Prostate gland (tissue), 2 donors: ENCODE measurements around the gene ARSG. TPM values are rescaled to one million over a fixed set of nuclear protein-coding genes. Genes with fewer than 3 reads are reported as not detected.
A peak's percentile ranks its signal among the peaks of the same experiment; 100 is the strongest.

Experiments
- DNase-seq: peaks from one replicate; pipeline ENCODE4 v3.0.0-alpha.2; 2019; ENCODE audit warnings: low spot score
- H3K27ac ChIP-seq, 2 donors: fragments of 200-600 bp; sonication (generic); 2 replicates each; pipeline ENCODE4 v1.5.1; 2017 to 2019
- H3K27me3 ChIP-seq: fragments of 200-600 bp; sonication (generic); replicated peaks from 2 replicates; pipeline ENCODE4 v1.5.1; 2019; ENCODE audit not compliant: insufficient read depth
- H3K36me3 ChIP-seq, 2 donors: fragments of 200-600 bp; sonication (generic); 1 replicate in 1 of 2; 2 replicates in 1 of 2; pipeline versions ENCODE4 v1.5.1 to v1.8.1; 2017 to 2019
- H3K4me1 ChIP-seq: fragments of 200-600 bp; sonication (generic); replicated peaks from 2 replicates; pipeline ENCODE4 v1.5.1; 2019
- H3K4me3 ChIP-seq, 2 donors: fragments of 200-600 bp; sonication (generic); 2 replicates each; pipeline ENCODE4 v1.5.1; 2017 to 2019
- H3K9me3 ChIP-seq: fragments of 200-600 bp; sonication (generic); 2 replicates; pipeline ENCODE4 v1.5.1; 2017
- POLR2A ChIP-seq: fragments of 450-650 bp; IDR thresholded peaks from one replicate; pipeline ENCODE4 v1.6.1; 2016; ENCODE audit warnings: antibody characterized with exemption, mild to moderate bottlenecking
- POLR2AphosphoS5 ChIP-seq: sonication (generic); formaldehyde crosslinking; IDR thresholded peaks from one replicate; pipeline ENCODE4 v1.6.1; 2017; ENCODE audit warnings: antibody characterized with exemption
- WGBS: methylation state at CpG from one replicate; pipeline ENCODE4 v1.1.5; 2018; 5-methylcytosine and 5-hydroxymethylcytosine counted together
- intact Hi-C: fragments of 100-400 bp; cut with DNase I; formaldehyde crosslinking; loops from one replicate; pipeline ENCODE4 v1.14.2; 2022
- total RNA-seq, 2 donors: library from RNA; depleted of rRNA; stranded (reverse); fragments of >200 nt; gene quantifications; one replicate each; pipeline ENCODE4 v1.1.0, GENCODE V29; 2016
- TF ChIP-seq, protein P1 (sequence below), 4 experiments: fragments of 200-600 bp in 2 of 4; fragments of 450-650 bp in 2 of 4; sonication (generic) in 2 of 4; IDR thresholded peaks; 1 replicate in 3 of 4; 2 replicates in 1 of 4; pipeline ENCODE4 v1.5.1; 2016 to 2019; ENCODE audit warnings: antibody characterized with exemption in 4 of 4, mild to moderate bottlenecking in 2 of 4, moderate library complexity in 2 of 4

Gene ARSG
- total RNA-seq, 2 donors from 2014 or later: 1.5 to 8.3 TPM

DNA sequence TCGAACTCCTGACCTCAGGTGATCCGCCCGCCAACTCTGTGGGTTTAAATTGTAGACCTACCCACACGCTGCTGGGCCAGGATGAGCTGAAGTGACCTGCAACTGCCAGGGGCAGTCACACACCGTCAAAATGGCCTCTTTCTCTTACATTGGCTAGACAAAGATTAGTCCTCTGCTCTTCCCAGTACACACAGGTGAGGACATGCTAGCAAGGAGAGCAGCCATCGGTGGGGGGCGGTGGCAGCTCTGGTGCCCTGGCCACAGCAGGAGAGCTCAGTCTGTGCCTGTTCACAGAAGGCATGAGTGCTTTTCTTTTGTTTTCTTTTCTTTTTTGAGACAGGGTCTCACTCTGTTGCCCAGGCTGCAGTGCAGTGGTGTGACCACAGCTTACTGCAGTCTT is 136.3 kb downstream of the ARSG start:
- no peaks in the 10 kb centered on the region for H3K27me3 ChIP-seq
- TF ChIP-seq POLR2AphosphoS5: no peak
- no peak for TF ChIP-seq POLR2A
- TF ChIP-seq, protein P1, sequence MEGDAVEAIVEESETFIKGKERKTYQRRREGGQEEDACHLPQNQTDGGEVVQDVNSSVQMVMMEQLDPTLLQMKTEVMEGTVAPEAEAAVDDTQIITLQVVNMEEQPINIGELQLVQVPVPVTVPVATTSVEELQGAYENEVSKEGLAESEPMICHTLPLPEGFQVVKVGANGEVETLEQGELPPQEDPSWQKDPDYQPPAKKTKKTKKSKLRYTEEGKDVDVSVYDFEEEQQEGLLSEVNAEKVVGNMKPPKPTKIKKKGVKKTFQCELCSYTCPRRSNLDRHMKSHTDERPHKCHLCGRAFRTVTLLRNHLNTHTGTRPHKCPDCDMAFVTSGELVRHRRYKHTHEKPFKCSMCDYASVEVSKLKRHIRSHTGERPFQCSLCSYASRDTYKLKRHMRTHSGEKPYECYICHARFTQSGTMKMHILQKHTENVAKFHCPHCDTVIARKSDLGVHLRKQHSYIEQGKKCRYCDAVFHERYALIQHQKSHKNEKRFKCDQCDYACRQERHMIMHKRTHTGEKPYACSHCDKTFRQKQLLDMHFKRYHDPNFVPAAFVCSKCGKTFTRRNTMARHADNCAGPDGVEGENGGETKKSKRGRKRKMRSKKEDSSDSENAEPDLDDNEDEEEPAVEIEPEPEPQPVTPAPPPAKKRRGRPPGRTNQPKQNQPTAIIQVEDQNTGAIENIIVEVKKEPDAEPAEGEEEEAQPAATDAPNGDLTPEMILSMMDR (IDR thresholded peaks at IDR 0.05): no peak
- H3K4me1 ChIP-seq: no peaks in the 10 kb centered on the region
- 92% methylated on average over 7 of the region's 7 CpGs for WGBS
- no peaks in the 10 kb centered on the region for H3K9me3 ChIP-seq
- H3K36me3 ChIP-seq: peaks cover 5 to 17% of the 10 kb centered on the region in 2 donors
- intact Hi-C loops: no loop called here
- H3K27ac ChIP-seq: no peak overlapping the region
- H3K4me3 ChIP-seq: no peak overlapping the region
- no peak for DNase-seq

GRCh38 chr17:68428498-68429172 is 137.3 kb downstream of the ARSG start:
- no peak for TF ChIP-seq POLR2AphosphoS5
- TF ChIP-seq, protein P1 (IDR thresholded peaks at IDR 0.05): no peak
- no peak for TF ChIP-seq POLR2A
- WGBS: 89% methylated on average over 14 of the region's 14 CpGs
- Histone ChIP-seq H3K27me3 (no peaks in the 10 kb centered on the region), H3K4me3 (no peak overlapping the region), H3K36me3 (peaks cover 10 to 19% of the 10 kb centered on the region in 2 donors), H3K4me1 (no peaks in the 10 kb centered on the region), H3K9me3 (no peaks in the 10 kb centered on the region), H3K27ac (no peak overlapping the region)
- intact Hi-C loops: no loop called here
- DNase-seq: no peak

DNA sequence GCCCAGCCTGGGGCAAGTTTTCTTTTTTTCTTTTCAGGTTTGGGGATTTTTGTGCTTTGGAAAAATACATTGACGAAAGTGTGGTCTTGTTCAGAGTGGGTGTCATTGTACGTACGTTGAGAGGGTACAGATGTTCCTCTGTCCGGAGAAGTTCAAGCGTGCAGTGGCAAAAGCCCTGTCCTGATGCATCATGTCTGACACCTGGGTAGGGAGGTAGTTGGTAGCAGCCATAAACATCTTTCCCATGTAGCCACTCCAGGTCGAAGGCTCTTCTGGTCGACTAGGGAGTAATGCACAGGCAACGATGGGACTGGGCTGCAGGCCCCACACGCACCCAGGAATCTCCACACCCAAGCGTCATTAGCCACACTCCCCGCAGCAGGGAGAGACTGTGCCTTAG is 138.6 kb downstream of the ARSG start:
- Histone ChIP-seq H3K27me3 (no peaks in the 10 kb centered on the region), H3K4me3 (no peak overlapping the region), H3K4me1 (no peaks in the 10 kb centered on the region), H3K27ac (no peak overlapping the region), H3K9me3 (no peaks in the 10 kb centered on the region), H3K36me3 (peaks cover 10 to 26% of the 10 kb centered on the region in 2 donors)
- no peak for DNase-seq
- WGBS: 81% methylated on average over 11 of the region's 11 CpGs
- TF ChIP-seq POLR2A: no peak
- TF ChIP-seq, protein P1 (IDR thresholded peaks at IDR 0.05): no peak
- TF ChIP-seq POLR2AphosphoS5: no peak
- intact Hi-C loops: no loop called here

DNA sequence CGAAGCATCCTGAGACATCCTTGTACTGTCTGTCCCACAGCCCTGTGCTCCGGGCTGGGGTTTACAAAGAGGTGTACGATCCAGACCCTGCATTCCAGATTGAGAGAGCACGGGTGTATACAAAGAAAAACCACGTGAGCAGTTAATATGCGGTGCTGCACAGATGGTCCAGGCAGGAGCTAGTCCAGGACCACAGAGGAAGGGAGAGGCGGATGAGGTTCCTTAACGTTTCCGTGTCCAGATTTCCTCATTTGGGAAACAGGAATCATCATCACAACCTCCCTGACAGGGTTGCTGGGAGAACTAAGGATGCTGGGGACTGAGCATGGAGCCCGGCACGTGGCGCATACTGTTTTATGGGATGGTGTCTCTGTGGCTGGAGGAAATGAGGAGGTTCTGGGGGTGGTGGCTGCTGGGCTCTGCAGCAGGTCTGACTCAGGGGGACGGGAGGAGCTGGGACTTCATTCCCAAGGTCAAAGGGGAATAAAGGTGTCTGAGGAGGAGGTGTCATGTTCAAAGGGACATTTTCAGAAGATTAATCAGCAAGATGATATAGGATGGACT is 139.8 kb downstream of the ARSG start:
- no peak overlapping the region for H3K4me3 ChIP-seq
- DNase-seq: no peak
- H3K9me3 ChIP-seq: no peaks in the 10 kb centered on the region
- H3K4me1 ChIP-seq: no peaks in the 10 kb centered on the region
- WGBS: 83% methylated on average over 13 of the region's 13 CpGs
- H3K36me3 ChIP-seq: peaks cover 10 to 26% of the 10 kb centered on the region in 2 donors
- TF ChIP-seq POLR2AphosphoS5: no peak
- TF ChIP-seq POLR2A: no peak
- intact Hi-C loops: no loop called here
- H3K27ac ChIP-seq: no peak overlapping the region
- H3K27me3 ChIP-seq: no peaks in the 10 kb centered on the region

- intact Hi-C loops: no loop called here
- H3K27me3 ChIP-seq: no peaks in the 10 kb centered on the region
- no peak overlapping the region for H3K27ac ChIP-seq
- TF ChIP-seq POLR2AphosphoS5 (no peak), POLR2A (no peak)
- TF ChIP-seq, protein P1 (IDR thresholded peaks at IDR 0.05): peak in 1 of 4 experiments; percentile 9
- DNase-seq: no peak
- peaks cover 10 to 26% of the 10 kb centered on the region in 2 donors for H3K36me3 ChIP-seq
- WGBS: 66% methylated on average over 15 of the region's 15 CpGs
- no peak overlapping the region for H3K4me3 ChIP-seq
- no peaks in the 10 kb centered on the region for H3K9me3 ChIP-seq
- H3K4me1 ChIP-seq: no peaks in the 10 kb centered on the region
Observed at GRCh38 chr17:68431661-68432071, 140.4 kb downstream of the ARSG start.
